B cell (primary cell): ENCODE results near the gene PANK2. TPM values are rescaled to one million over a fixed set of nuclear protein-coding genes. Genes with fewer than 3 reads are reported as not detected.

Experiments used
- ATAC-seq: fragments of 200-7000 bp; cut with Tn5 transposase; one replicate; pipeline ENCODE4 v1.10.0; 2021; ENCODE audit warnings: low read depth, mild to moderate bottlenecking, moderate number of reproducible peaks, moderate library complexity
- CTCF ChIA-PET: fragments of 350-600 bp; sonication (Branson Sonifier 250); formaldehyde crosslinking; loops from one replicate; lab custom pipeline; 2021; ENCODE audit warnings: antibody characterized with exemption, inconsistent platforms; lab: Charles Lee
- POLR2A ChIA-PET: fragments of 350-600 bp; sonication (Branson Sonifier 250); formaldehyde crosslinking; loops from one replicate; lab custom pipeline; 2021; ENCODE audit warnings: antibody characterized with exemption; lab: Charles Lee
- DNase-seq: peaks from one replicate; pipeline ENCODE4 v3.0.0; 2013
- H2AFZ ChIP-seq: 2 replicates; pipeline ENCODE4 v1.6.1; 2012; ENCODE audit warnings: mild to moderate bottlenecking, low read depth, low read length; ENCODE audit not compliant: insufficient read depth, poor library complexity, severe bottlenecking
- H3K27ac ChIP-seq, 2 donors: 1 replicate in 1 of 2; 2 replicates in 1 of 2; pipeline ENCODE4 v1.5.1; 2012 to 2013; ENCODE audit warnings: low read length in 2 of 2, mild to moderate bottlenecking in 2 of 2, moderate library complexity in 1 of 2
- H3K27me3 ChIP-seq, 4 experiments: fragments of 200-600 bp in 1 of 4; sonication (generic) in 1 of 4; replicated peaks in 1 of 4; 1 replicate in 2 of 4; 2 replicates in 2 of 4; pipeline versions ENCODE4 v1.6.1 to v1.7.0; 2013 to 2016; ENCODE audit warnings: low read length in 3 of 4, mild to moderate bottlenecking in 2 of 4, mixed read lengths in 1 of 4, moderate library complexity in 1 of 4; ENCODE audit not compliant: insufficient read depth in 4 of 4, control insufficient read depth in 3 of 4; ENCODE audit errors: control extremely low read depth in 1 of 4
- H3K36me3 ChIP-seq, 2 experiments: replicated peaks in 1 of 2; 1 replicate in 1 of 2; 2 replicates in 1 of 2; pipeline versions ENCODE4 v1.6.1 to v1.7.1; 2013; ENCODE audit warnings: low read length in 1 of 2; ENCODE audit not compliant: insufficient read depth in 2 of 2, control insufficient read depth in 1 of 2; ENCODE audit errors: control extremely low read depth in 1 of 2, extremely low read depth in 1 of 2
- H3K4me1 ChIP-seq, 2 donors: fragments of 200-600 bp in 1 of 2; sonication (generic) in 1 of 2; 1 replicate in 1 of 2; 2 replicates in 1 of 2; pipeline versions ENCODE4 v1.5.1 to v1.6.1; 2013 to 2017; ENCODE audit warnings: low read length in 2 of 2; ENCODE audit not compliant: control insufficient read depth in 2 of 2, insufficient read depth in 2 of 2
- H3K4me2 ChIP-seq: replicated peaks from 2 replicates; pipeline ENCODE3; 2012; ENCODE audit warnings: mild to moderate bottlenecking, low read depth, low read length; ENCODE audit not compliant: poor library complexity, severe bottlenecking
- H3K4me3 ChIP-seq, 5 experiments: fragments of 200-600 bp in 1 of 5; sonication (generic) in 1 of 5; 1 replicate in 3 of 5; 2 replicates in 2 of 5; pipeline versions ENCODE4 v1.5.1 to v1.7.0; 2011 to 2016; ENCODE audit warnings: low read length in 4 of 5, mild to moderate bottlenecking in 4 of 5, low read depth in 2 of 5, control low read depth in 1 of 5, moderate library complexity in 1 of 5; ENCODE audit not compliant: insufficient read depth in 1 of 5; ENCODE audit errors: control extremely low read depth in 1 of 5, extremely low read depth in 1 of 5
- H3K79me2 ChIP-seq: fragments of 200-600 bp; sonication (generic); one replicate; pipeline ENCODE4 v1.6.0; 2016; ENCODE audit warnings: low read length; ENCODE audit not compliant: control insufficient read depth, insufficient read depth
- H3K9ac ChIP-seq: fragments of 200-600 bp; sonication (generic); 2 replicates; pipeline ENCODE4 v1.6.1; 2017; ENCODE audit warnings: mild to moderate bottlenecking, low read length, moderate library complexity
- H3K9me3 ChIP-seq, 3 donors: one replicate each; pipeline versions ENCODE4 v1.6.1 to v1.7.1; 2013; ENCODE audit warnings: low read length in 2 of 3; ENCODE audit not compliant: control insufficient read depth in 2 of 3, insufficient read depth in 1 of 3; ENCODE audit errors: control extremely low read depth in 1 of 3
- H4K20me1 ChIP-seq: 2 replicates; pipeline ENCODE4 v1.6.0; 2012; ENCODE audit warnings: mild to moderate bottlenecking, low read length; ENCODE audit not compliant: insufficient read depth, control insufficient read depth, poor library complexity, severe bottlenecking
- H3K27ac Mint-ChIP-seq: one replicate; pipeline ENCODE4 v1.8.0; 2021; ENCODE audit warnings: mixed read lengths
- H3K27me3 Mint-ChIP-seq: one replicate; pipeline ENCODE4 v1.8.0; 2021; ENCODE audit warnings: mixed read lengths
- H3K4me1 Mint-ChIP-seq: one replicate; pipeline ENCODE4 v1.8.0; 2021; ENCODE audit warnings: mixed read lengths
- H3K4me3 Mint-ChIP-seq: one replicate; pipeline ENCODE4 v1.8.0; 2021; ENCODE audit warnings: mixed read lengths
- H3K9me3 Mint-ChIP-seq: one replicate; pipeline ENCODE4 v1.8.0; 2022; ENCODE audit warnings: mixed read lengths; ENCODE audit not compliant: insufficient read depth
- EZH2 ChIP-seq: IDR thresholded peaks from 2 replicates; pipeline ENCODE4 v1.6.1; 2012; ENCODE audit warnings: borderline replicate concordance, low read depth, mild to moderate bottlenecking, moderate library complexity, low read length; ENCODE audit not compliant: insufficient read depth, poor library complexity, severe bottlenecking
- WGBS: methylation state at CpG from one replicate; pipeline ENCODE4 v1.1.5; 2013; ENCODE audit warnings: missing lambda C conversion rate; ENCODE audit not compliant: insufficient coverage; 5-methylcytosine and 5-hydroxymethylcytosine counted together
- intact Hi-C: fragments of 100-400 bp; cut with micrococcal nuclease; formaldehyde crosslinking; loops from one replicate; pipeline ENCODE4 v1.10.0; 2022
- polyA plus RNA-seq: library from polyadenylated mRNA; depleted of rRNA; stranded (reverse); fragments of >200 nt; gene quantifications from 2 replicates; pipeline ENCODE4 v1.2.3, GENCODE V29; 2012
- total RNA-seq, 2 donors: library from RNA; stranded (reverse); fragments of 120-200 nt in 1 of 2; gene quantifications; 1 replicate in 1 of 2; 2 replicates in 1 of 2; pipeline versions ENCODE4 v1.2.3 to v1.2.4, GENCODE V29; 2013 to 2022
- TF ChIP-seq, protein P1 (sequence below): fragments of 200-600 bp; IDR thresholded peaks from one replicate; pipeline ENCODE4 v1.8.0; 2022; ENCODE audit warnings: antibody characterized with exemption, mild to moderate bottlenecking

The PANK2 gene
- total and polyA plus RNA-seq, 2 donors (not counting 1 experiment from before 2014, with no cell fraction given) = 20.5 to 63.3 TPM

DNA sequence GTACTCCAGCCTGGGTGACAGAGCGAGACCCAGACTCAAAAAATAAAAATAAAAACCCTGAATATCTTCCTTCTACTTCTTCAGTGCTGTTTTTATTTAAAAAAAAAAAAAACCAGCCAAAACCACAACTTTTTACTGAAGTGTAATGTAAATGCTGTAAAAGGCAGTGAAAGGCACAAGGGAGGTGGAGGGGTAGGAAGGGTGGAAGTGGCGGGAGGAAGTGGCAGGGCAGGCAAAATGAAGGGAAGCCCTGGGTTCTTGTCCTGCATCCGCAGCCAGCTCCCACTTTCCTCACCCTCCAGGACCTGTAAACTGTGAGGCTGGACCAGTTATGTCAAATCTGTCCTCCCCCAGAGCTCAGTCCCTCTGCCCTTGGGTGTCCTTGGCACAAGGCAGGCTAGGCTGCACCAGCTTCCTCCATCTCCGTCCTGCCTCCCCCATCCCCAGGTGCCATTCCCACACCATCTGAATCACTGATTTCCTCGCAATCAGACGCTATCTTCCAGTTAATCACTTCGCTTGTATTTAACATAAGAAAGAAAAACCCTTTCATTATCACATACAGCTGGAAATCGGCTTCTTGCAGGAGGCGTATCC lies 13.7 kb upstream of the PANK2 start:
- H3K4me1 ChIP-seq = no peaks in the 10 kb centered on the region
- H3K36me3 ChIP-seq = peaks cover 0 to 22% of the 10 kb centered on the region in 2 experiments
- no peaks in the 10 kb centered on the region for H3K9me3 Mint-ChIP-seq
- no peak overlapping the region for H3K4me3 ChIP-seq
- POLR2A ChIA-PET = interaction anchor here (0.6 to 0.7 kb wide), 2 partner anchors 55 to 56 kb away, joined by 3 to 5 read pairs; no protein-coding TSS in a partner anchor
- no peaks in the 10 kb centered on the region for H3K9me3 ChIP-seq
- DNase-seq = no peak
- H3K27me3 Mint-ChIP-seq = no peaks in the 10 kb centered on the region
- H2AFZ ChIP-seq = no peak overlapping the region
- peaks cover 17% of the 10 kb centered on the region for H4K20me1 ChIP-seq
- H3K27me3 ChIP-seq = no peaks in the 10 kb centered on the region
- H3K9ac ChIP-seq = no peak overlapping the region
- intact Hi-C loops = no loop called here
- H3K79me2 ChIP-seq = peaks cover 18% of the 10 kb centered on the region
- peaks cover 18% of the 10 kb centered on the region for H3K4me1 Mint-ChIP-seq
- no peak overlapping the region for H3K4me3 Mint-ChIP-seq
- ATAC-seq = no peak
- H3K27ac Mint-ChIP-seq = no peak overlapping the region
- H3K4me2 ChIP-seq = no peak overlapping the region
- no peak overlapping the region for H3K27ac ChIP-seq
- WGBS = 40% methylated on average over 1 of the region's 9 CpGs
- TF ChIP-seq, protein P1, sequence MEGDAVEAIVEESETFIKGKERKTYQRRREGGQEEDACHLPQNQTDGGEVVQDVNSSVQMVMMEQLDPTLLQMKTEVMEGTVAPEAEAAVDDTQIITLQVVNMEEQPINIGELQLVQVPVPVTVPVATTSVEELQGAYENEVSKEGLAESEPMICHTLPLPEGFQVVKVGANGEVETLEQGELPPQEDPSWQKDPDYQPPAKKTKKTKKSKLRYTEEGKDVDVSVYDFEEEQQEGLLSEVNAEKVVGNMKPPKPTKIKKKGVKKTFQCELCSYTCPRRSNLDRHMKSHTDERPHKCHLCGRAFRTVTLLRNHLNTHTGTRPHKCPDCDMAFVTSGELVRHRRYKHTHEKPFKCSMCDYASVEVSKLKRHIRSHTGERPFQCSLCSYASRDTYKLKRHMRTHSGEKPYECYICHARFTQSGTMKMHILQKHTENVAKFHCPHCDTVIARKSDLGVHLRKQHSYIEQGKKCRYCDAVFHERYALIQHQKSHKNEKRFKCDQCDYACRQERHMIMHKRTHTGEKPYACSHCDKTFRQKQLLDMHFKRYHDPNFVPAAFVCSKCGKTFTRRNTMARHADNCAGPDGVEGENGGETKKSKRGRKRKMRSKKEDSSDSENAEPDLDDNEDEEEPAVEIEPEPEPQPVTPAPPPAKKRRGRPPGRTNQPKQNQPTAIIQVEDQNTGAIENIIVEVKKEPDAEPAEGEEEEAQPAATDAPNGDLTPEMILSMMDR = no peak
- TF ChIP-seq EZH2 = no peak
- CTCF ChIA-PET = interaction anchor here (1.3 kb wide), 1 partner anchor 20 kb away, joined by 3 read pairs; no protein-coding TSS in a partner anchor

DNA sequence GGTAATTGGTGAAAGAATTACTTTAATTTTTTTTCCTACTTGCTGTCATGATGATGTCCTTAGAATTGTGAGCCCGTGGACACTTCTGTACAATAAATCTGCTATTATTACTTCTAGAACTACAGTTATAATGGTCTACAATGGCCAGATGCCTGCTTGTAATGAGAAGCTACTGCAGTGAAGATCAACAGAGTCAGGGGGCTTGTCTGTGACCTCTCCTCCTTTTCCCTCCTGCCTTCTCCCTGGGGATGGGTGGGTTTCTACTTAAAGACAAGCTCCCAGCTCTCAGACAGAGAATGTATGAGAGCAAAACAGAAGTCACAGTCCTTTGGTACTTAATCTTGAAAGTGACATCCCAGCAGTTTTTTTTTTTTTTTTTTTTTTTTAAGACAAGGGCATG lies 13.2 kb upstream of the PANK2 start:
- intact Hi-C loops = no loop called here
- Histone ChIP-seq H3K4me2 (no peak overlapping the region), H3K36me3 (peaks cover 0 to 21% of the 10 kb centered on the region in 2 experiments), H3K9me3 (no peaks in the 10 kb centered on the region), H3K9ac (no peak overlapping the region), H3K79me2 (peaks cover 18% of the 10 kb centered on the region), H4K20me1 (peaks cover 17% of the 10 kb centered on the region), H3K4me3 (no peak overlapping the region), H3K27me3 (no peaks in the 10 kb centered on the region), H2AFZ (no peak overlapping the region), H3K4me1 (no peaks in the 10 kb centered on the region), H3K27ac (no peak overlapping the region)
- H3K9me3 Mint-ChIP-seq = no peaks in the 10 kb centered on the region
- H3K27ac Mint-ChIP-seq = no peak overlapping the region
- no peaks in the 10 kb centered on the region for H3K27me3 Mint-ChIP-seq
- no peak for TF ChIP-seq EZH2
- TF ChIP-seq, protein P1 = no peak
- ATAC-seq (no peak), DNase-seq (no peak)
- ChIA-PET CTCF (interaction anchor here (1.3 kb wide), 1 partner anchor 21 kb away, joined by 3 read pairs; no protein-coding TSS in a partner anchor), POLR2A (interaction anchor here (0.6 to 0.7 kb wide), 2 partner anchors 55 to 57 kb away, joined by 3 to 5 read pairs; no protein-coding TSS in a partner anchor)
- H3K4me1 Mint-ChIP-seq = peaks cover 18% of the 10 kb centered on the region
- WGBS = no CpG with 5 or more reads among the region's 1 CpG
- H3K4me3 Mint-ChIP-seq = no peak overlapping the region
